ENCODE measurements around the gene SCARB1.

DNA sequence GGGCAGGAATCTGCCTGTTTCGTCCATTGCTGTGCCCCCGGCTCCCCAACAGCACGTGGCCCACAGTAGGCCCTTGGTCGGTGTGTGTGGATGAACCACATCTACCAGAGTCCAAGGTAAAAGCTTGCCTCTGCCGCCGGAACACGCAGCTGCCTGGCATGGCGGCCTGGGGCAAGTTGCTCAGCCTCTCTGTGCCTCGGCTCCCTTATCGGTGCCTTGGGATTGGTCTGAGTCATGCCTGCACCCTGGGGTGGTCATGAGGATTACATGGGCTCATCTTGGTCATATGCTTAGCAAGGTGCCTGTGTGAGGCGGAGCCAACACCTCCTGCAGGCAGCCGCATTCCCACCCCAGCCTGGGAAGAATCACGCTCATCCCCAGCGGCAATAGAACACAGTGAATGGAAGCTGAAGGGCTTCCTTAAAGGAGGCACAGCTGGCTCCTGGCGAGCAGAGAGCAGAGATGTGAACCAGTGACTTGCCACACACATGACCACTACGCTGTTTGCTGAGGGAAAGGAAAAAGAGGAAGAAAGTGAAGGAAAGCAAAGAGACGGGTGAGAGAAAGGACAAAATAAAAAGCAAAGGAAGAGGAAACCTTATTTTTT lies 5.5 kb upstream of the SCARB1 start:
- TF ChIP-seq, protein P1, sequence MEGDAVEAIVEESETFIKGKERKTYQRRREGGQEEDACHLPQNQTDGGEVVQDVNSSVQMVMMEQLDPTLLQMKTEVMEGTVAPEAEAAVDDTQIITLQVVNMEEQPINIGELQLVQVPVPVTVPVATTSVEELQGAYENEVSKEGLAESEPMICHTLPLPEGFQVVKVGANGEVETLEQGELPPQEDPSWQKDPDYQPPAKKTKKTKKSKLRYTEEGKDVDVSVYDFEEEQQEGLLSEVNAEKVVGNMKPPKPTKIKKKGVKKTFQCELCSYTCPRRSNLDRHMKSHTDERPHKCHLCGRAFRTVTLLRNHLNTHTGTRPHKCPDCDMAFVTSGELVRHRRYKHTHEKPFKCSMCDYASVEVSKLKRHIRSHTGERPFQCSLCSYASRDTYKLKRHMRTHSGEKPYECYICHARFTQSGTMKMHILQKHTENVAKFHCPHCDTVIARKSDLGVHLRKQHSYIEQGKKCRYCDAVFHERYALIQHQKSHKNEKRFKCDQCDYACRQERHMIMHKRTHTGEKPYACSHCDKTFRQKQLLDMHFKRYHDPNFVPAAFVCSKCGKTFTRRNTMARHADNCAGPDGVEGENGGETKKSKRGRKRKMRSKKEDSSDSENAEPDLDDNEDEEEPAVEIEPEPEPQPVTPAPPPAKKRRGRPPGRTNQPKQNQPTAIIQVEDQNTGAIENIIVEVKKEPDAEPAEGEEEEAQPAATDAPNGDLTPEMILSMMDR (IDR thresholded peaks at IDR 0.05; ENCODE audit: low read length) = no peak
- TF ChIP-seq EZH2phosphoT487 (IDR thresholded peaks at IDR 0.05; ENCODE audit: low read length) (no peak), EZH2 (optimal IDR thresholded peaks at IDR 0.05; ENCODE audit: low read depth, low read length) (no peak)
